Measurements from ENCODE around the gene FAM200C.
"Not testable (repeated sequence)": the region's sequence is repeated elsewhere in the genome, so short reads cannot be mapped to it uniquely, and the experiment has no call there.

FAM200C gene

DNA sequence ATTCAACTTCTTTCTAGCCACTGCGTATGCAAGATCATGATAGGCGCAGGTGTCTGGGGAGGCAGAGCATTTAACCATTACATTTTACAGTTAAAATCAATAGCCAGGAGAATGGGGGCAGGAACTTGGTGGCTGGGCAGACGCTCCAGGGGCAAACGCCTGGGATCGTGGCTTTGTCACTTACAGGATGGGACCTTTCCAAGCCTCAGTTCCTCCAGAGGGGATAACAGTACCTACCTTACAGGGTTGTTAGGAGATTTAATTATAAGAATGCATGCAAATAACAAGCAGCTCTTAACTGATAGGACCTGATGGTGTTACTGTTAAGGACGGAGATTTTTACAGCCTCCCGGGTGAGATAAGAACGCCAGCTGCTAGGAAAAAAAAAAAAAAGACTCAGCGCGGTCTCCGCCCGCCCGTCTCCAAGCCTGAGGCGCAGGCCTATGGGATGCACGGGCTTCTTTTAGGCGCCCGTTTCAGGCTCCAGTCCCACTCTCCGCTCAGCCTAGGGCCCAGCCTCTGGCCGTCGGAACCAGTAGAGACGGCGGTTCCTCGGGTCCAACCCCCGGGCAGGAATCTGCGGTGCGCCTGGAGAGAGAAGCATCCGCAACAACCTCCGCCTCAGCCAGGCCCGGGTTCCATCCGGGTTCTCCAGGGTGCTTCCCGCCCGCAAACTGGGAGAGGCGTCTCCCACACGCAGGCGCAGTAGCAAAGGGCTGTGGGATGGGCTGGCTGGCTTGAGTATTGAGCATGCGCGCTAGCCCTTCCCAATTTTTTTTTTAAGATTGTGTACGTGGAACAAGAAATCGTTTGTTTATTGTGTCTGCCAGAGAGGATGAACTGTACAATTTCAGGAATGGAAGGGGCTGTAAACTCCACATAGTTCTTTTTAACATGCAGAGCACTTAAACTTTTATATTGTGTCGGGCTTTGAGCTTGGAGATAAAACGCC is at the start of gene FAM200C:
Gene FAM200C, minus strand, starts transcription at position 653 of the 952 bp plus-strand sequence. CDS start 4,564 bp downstream, outside the sequence.
- Mint-ChIP-seq H3K4me1 (peaks cover 16% of the 10 kb centered on the region), H3K27ac (peak within 1 kb of the TSS; percentile 96), H3K4me3 (peak within 1 kb of the TSS; percentile 88), H3K36me3 (peaks cover 47% of the 10 kb centered on the region), H3K9me3 (no peaks in the 10 kb centered on the region)
- peak; percentile 87 for ATAC-seq
- DNase-seq (ENCODE audit: low spot score in 2 of 2): peak; percentile 61 to 86

DNA sequence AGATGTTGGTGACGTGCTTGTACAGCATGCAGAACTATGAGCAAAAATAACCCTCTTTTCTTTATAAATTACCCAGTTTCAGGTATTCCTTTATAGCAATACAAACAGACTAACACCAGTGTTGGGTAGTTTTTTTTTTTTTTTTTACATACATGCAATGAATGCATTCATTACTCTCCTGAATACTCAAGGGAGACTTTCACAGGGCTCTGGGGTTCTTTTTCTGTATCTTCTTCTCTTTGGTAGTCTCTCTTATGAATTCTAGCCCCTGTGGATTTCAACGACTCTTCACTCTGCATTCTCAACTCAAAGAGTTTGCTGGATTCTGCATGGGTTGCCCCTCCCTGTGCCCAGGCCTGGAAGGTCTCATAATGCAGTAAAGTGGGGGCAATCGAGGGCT is 49.6 kb upstream of the FAM200C start:
- Mint-ChIP-seq H3K27ac (no peak overlapping the region), H3K36me3 (no peaks in the 10 kb centered on the region), H3K4me3 (no peak overlapping the region), H3K4me1 (peaks cover 6% of the 10 kb centered on the region), H3K9me3 (no peaks in the 10 kb centered on the region)
- DNase-seq (ENCODE audit: low spot score in 2 of 2) (no peak), ATAC-seq (no peak)

DNA sequence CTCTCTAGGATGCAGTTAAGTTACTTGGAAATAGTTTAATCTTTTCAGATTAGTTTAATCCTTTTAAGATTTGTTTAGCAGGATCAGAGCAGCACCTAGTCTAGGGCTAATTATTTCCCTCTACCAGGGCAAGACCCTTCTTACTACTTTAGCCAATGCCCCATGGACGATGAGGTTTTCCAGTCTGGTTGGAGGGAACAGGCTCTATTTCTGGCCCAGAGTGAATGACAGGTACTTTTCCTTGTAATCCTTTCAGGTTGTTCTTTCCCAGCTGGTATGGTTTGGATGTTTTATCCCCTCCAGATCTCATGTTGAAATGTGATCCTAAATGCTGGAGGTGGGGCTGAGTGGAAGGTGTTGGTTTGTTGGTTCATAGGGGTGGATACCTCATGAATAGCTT is 49.0 kb upstream of the FAM200C start:
- H3K9me3 Mint-ChIP-seq: no peaks in the 10 kb centered on the region
- DNase-seq (ENCODE audit: low spot score in 2 of 2): no peak
- H3K4me1 Mint-ChIP-seq: peaks cover 6% of the 10 kb centered on the region
- H3K36me3 Mint-ChIP-seq: no peaks in the 10 kb centered on the region
- no peak overlapping the region for H3K4me3 Mint-ChIP-seq
- no peak overlapping the region for H3K27ac Mint-ChIP-seq
- ATAC-seq: no peak

DNA sequence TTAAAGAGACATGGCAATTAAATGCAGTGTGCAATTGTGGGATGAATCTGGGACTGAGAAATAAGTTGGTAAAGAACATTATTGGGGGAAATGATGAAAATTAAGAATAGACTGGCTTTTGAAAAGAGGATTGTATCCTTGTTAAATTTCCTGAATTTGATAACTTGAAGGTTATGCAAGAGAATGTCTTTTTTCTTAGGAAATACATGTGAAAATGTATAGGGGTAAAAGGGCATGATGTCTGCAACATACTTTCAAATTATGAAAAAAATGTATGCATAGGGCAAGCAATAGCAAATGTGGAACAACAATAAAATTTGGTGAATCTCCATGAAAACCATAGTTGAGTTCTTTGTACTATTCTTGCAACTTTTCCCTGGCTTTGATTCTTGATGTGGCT is 45.9 kb upstream of the FAM200C start:
- ATAC-seq: no peak

DNA sequence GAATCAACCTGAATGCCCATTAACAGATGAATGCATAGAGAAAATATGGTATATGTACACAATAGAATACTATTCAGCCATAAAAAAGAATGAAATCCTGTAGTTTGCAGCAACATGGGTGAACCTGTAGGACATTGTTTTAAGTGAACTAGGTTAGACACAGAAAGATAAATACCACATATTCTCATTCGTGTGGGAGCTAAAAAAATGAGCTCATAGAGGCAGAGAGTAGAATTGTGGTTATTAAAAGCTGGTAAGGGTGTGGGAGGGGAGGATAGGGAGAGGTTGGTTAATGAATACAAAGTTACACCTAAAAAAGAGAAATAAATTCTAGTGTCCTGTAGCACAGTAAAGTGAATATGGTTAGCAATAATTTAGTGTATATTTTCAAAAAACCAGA is 45.3 kb upstream of the FAM200C start:
- Mint-ChIP-seq H3K36me3 (no peaks in the 10 kb centered on the region), H3K4me3 (no peak overlapping the region), H3K4me1 (peaks cover 23% of the 10 kb centered on the region), H3K27ac (no peak overlapping the region), H3K9me3 (no peaks in the 10 kb centered on the region)
- ATAC-seq: no peak
- DNase-seq (ENCODE audit: low spot score in 2 of 2): no peak

More for the DNA sequence above, 45.9 kb upstream of the FAM200C start:
- peaks cover 17% of the 10 kb centered on the region for H3K4me1 Mint-ChIP-seq
- H3K9me3 Mint-ChIP-seq: no peaks in the 10 kb centered on the region
- H3K27ac Mint-ChIP-seq: no peak overlapping the region
- no peak overlapping the region for H3K4me3 Mint-ChIP-seq
- H3K36me3 Mint-ChIP-seq: no peaks in the 10 kb centered on the region
- no peak for DNase-seq (ENCODE audit: low spot score in 2 of 2)

DNA sequence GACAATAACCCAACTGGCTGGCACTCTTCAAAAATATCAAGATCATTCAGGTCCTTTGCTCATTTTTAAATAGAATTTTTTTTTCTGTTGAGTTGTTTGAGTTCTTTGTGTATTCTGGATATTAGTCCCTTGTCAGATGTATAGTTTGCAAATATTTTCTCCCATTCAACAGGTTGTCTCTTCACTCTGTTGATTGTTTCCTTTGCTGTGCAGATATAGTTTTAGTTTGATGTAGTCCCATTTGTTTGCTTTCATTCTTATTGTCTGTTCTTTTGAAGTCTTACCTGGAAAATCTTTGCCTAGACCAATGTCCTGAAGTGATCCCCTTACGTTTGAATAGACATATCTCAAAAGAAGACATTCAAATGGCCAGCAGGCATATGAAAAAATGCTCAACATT is 44.6 kb upstream of the FAM200C start:
- ATAC-seq: no peak
- no peaks in the 10 kb centered on the region for H3K9me3 Mint-ChIP-seq
- no peak overlapping the region for H3K4me3 Mint-ChIP-seq
- H3K4me1 Mint-ChIP-seq: peaks cover 25% of the 10 kb centered on the region
- no peak overlapping the region for H3K27ac Mint-ChIP-seq
- H3K36me3 Mint-ChIP-seq: peaks cover under 1% of the 10 kb centered on the region
- no peak for DNase-seq (ENCODE audit: low spot score in 2 of 2)

DNA sequence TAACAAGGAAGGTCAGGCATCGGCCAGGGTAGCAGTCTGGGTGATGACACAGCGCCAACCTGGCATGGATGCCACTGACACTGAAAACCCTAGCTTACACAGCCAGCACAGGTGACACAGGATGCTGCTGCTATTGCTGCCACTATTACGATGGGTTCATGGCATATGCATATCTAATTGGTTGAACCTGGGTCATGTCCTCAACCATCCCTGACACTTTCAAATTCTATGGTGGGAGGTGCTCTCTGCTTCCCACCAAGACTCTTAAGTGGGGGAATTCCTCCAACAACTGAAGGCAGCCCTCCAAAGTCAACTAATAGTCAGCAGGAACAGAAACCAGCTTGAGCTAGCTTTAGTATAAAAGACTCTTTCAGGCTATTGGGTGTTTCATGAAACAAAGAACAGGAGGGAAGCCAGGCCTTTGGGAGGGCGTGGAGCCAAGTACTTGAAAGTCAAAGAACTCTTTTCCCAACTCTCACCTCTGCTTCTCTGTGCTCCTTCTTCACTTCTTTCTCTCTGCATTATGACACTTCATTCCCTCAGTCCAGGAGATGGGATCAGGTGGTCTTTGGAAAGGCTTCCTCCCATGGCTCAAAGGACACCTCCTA is 43.1 kb upstream of the FAM200C start:
- Mint-ChIP-seq H3K4me1 (peaks cover 37% of the 10 kb centered on the region), H3K4me3 (no peak overlapping the region), H3K36me3 (peaks cover 6% of the 10 kb centered on the region), H3K27ac (no peak overlapping the region), H3K9me3 (no peaks in the 10 kb centered on the region)
- DNase-seq (ENCODE audit: low spot score in 2 of 2): no peak
- ATAC-seq: no peak

DNA sequence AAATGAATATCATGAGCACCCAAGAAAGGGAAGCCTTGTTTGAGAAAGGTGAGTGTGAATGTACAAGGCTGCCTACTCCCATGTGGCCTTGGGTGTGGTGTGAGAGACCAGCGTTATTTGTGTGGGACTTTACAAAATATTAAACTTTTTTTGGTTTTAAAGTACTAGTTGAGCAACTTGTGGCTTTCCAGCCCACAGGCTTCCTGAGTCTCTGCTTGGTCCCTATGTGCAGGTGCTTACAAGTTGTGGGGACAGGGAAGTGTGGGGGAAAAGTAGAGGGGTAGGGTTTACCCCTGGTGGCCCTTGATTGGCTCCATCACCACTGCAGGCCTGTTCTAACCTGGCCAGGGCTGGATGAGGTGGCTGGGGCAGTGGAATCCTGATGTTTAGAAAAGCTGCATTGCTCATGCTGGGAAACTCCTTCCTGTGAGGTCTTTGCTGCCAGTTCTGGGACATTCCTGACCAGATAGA is 41.5 kb upstream of the FAM200C start:
- Mint-ChIP-seq H3K36me3 (peaks cover 6% of the 10 kb centered on the region), H3K4me3 (no peak overlapping the region), H3K4me1 (peaks cover 37% of the 10 kb centered on the region), H3K27ac (no peak overlapping the region), H3K9me3 (no peaks in the 10 kb centered on the region)
- ATAC-seq (no peak), DNase-seq (ENCODE audit: low spot score in 2 of 2) (no peak)

DNA sequence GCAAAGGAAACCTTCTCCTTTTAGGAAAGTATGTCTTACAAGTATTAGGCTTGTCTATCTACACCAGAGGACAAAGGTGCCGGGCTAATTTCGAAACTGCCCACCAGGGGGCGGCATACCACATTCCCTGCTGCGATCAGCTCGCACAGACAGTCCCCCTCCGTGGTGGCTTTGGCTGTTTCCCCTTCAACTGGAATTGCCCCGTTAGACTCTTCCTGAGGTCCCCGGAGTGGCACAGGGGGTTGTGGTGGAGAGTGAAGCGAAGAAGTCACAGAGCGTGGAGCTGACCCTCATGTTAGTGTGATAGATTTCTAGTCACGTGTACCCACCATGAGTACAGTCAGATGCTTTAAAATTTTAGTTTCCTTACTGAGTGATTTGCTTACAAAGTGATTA is 39.3 kb upstream of the FAM200C start:
- peak overlapping the region; percentile 94 for H3K27ac Mint-ChIP-seq
- H3K4me3 Mint-ChIP-seq: peak overlapping the region; percentile 80
- peak; percentile 90 to 97 for DNase-seq (ENCODE audit: low spot score in 2 of 2)
- peaks cover 6% of the 10 kb centered on the region for H3K36me3 Mint-ChIP-seq
- H3K9me3 Mint-ChIP-seq: no peaks in the 10 kb centered on the region
- ATAC-seq: peak; percentile 86
- H3K4me1 Mint-ChIP-seq: peaks cover 40% of the 10 kb centered on the region

DNA sequence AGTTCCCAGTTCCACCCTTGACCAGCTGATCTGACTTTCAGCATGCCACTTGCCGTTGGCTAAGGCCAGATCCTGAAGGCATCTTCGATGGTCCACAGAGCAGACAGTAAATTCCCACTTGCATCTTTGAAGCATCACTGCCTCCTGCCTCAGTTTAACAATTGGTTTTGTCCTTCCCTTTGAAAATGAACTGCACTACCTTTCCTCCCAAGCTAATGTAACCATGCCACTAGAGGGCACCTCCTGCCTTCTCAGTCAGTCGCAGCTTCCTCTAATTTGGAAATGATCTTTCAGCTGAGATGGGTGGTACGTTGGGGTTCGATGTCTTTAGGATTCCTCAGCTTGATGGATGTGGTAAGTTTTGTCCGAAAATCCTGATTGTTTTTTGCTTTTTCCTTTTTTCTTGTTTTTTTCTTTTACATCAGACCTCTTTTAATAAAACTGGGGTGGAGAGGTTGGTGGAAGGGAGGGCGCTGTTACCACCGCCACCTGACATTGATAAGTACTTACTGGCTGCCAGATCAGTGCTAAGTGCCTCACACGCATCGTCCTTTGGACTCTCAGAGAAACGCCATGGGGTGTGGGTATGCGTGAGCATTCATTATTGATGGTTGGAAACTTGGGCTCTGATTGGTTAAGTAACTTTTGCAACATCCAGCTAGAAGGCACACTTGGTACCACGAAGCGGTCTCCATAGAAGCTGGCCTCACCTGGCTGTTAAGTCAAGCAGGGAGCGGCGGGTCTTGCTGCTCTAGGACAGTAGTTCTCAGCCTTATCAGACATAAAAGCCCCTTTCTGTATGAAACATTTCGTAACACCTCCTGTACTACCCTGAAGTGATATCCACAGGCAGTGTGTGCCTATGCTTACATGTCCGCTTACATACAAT is 38.7 kb upstream of the FAM200C start:
- DNase-seq (ENCODE audit: low spot score in 2 of 2) (peak; percentile 25 to 74), ATAC-seq (peak; percentile 78)
- H3K36me3 Mint-ChIP-seq: peaks cover 6% of the 10 kb centered on the region
- peak overlapping the region; percentile 80 for H3K4me3 Mint-ChIP-seq
- peak overlapping the region; percentile 94 for H3K27ac Mint-ChIP-seq
- peaks cover 43% of the 10 kb centered on the region for H3K4me1 Mint-ChIP-seq
- H3K9me3 Mint-ChIP-seq: no peaks in the 10 kb centered on the region

DNA sequence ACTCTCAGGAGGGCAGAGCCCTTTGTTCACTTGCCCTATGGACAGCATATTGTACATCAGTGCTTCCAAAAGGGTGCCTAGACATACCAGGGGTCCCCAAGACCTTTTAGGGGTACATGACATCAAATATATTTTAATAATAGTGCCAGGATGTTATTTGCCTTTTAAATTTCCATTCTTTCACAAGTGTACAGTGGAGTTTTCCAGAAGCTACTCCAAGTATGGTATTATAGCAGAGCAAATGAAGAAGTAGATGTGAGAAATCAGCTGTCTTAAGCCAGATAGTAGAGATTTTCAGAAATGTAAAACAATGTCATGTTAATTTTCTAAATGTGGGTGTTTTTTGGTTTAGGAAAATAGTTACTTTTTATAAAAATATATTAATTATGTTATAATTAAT is 37.4 kb upstream of the FAM200C start:
- DNase-seq (ENCODE audit: low spot score in 2 of 2) (no peak), ATAC-seq (no peak)
- H3K27ac Mint-ChIP-seq: peak overlapping the region; percentile 29
- H3K4me1 Mint-ChIP-seq: peaks cover 43% of the 10 kb centered on the region
- no peak overlapping the region for H3K4me3 Mint-ChIP-seq
- no peaks in the 10 kb centered on the region for H3K9me3 Mint-ChIP-seq
- H3K36me3 Mint-ChIP-seq: peaks cover 6% of the 10 kb centered on the region

DNA sequence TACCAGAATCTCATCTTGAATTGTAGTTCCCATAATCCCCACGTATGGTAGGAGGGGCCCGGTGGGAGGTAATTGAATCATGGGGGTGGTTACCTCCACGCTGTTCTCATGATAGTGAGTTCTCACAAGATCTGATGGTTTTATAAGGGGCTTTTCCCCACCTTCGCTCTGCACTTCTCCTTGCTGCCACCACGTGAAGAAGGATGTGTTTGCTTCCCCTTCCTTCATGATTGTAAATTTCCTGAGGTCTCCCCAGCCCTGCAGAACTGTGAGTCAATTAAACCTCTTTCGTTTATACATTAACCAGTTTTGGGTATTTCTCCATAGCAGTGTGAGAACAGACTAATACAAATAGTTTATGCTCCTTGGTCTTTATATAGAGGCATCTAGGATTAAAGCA is 36.8 kb upstream of the FAM200C start:
- H3K9me3 Mint-ChIP-seq; DNase-seq (ENCODE audit: low spot score in 2 of 2); ATAC-seq; H3K36me3 Mint-ChIP-seq; H3K4me3 Mint-ChIP-seq: not testable (repeated sequence)
- H3K27ac Mint-ChIP-seq: peak overlapping the region; percentile 29
- peaks cover 41% of the 10 kb centered on the region for H3K4me1 Mint-ChIP-seq

DNA sequence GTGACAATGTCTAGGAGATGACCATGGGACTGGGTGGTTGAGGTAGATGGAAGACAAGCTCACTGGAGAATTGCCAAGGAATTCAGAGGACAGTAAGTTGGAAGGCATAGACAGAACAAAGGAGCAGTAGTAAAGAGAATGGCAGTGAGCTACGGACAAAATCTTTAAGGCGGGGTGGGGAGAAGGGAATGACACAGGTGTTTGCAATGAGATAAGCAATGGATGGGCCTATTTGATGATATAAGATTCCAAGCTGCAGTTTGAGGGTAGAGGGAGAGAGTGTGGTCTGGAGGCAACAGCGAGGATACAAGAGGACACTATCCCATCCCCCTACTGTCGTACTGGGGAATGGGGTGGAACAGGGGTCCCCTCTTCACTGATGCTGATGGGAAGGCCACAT is 36.2 kb upstream of the FAM200C start:
- no peak overlapping the region for H3K27ac Mint-ChIP-seq
- H3K4me1 Mint-ChIP-seq: peaks cover 34% of the 10 kb centered on the region
- no peaks in the 10 kb centered on the region for H3K9me3 Mint-ChIP-seq
- ATAC-seq (no peak), DNase-seq (ENCODE audit: low spot score in 2 of 2) (no peak)
- H3K36me3 Mint-ChIP-seq: peaks cover 6% of the 10 kb centered on the region
- H3K4me3 Mint-ChIP-seq: no peak overlapping the region

DNA sequence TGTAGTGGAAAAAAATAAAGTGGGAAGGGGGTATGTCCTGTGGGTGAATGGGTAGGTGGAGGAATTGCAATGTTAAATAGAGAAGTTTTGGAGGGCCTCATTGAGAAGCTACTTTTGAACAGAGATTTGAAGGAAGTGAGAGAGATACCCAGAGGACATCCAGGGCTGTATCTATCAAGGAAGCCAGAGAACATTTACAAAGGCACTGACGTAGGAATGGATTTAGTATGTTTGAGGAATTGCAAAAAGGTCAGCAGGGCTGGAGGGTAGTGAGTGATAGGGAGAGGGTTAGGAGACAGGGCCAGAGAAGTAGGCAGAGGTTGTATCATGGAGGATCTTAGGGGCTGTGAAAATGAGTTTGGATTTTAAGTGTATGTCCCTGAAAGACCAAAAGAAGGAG is 35.7 kb upstream of the FAM200C start:
- H3K27ac Mint-ChIP-seq: no peak overlapping the region
- DNase-seq (ENCODE audit: low spot score in 2 of 2) (no peak), ATAC-seq (no peak)
- H3K9me3 Mint-ChIP-seq: no peaks in the 10 kb centered on the region
- peaks cover 30% of the 10 kb centered on the region for H3K4me1 Mint-ChIP-seq
- H3K36me3 Mint-ChIP-seq: peaks cover 6% of the 10 kb centered on the region
- no peak overlapping the region for H3K4me3 Mint-ChIP-seq

DNA sequence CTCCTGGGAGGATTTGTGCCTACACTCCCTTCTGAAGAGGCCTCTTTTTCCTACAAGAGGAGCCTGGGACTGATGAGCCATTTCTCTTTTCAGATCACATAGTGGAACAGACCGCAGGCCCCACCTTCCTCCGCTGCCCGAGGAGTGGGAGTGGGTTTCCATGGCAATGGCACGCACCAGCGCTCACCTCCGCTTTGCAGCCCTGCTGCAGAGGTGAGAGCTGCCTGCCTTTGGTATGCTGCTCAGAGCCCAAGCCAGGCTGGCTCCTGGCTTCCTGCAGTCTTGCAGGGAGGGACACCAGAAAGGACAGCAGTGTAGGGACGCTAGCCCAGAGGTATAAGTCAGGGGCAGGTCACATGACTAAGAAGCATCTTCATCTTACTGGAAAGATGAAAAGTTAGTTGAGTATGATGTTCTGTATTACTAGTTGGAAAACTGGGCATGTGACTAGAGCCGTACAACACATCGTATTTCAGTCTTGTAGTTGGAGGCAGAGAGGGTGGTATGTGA is 34.2 kb upstream of the FAM200C start:
- ATAC-seq: peak; percentile 41
- Mint-ChIP-seq H3K4me1 (peaks cover 20% of the 10 kb centered on the region), H3K36me3 (peaks cover 2% of the 10 kb centered on the region), H3K27ac (no peak overlapping the region), H3K9me3 (no peaks in the 10 kb centered on the region), H3K4me3 (no peak overlapping the region)
- no peak for DNase-seq (ENCODE audit: low spot score in 2 of 2)

Measured in stimulated activated effector memory CD8-positive, alpha-beta T cell treated with anti-CD3 and anti-CD28 coated beads, Interleukin-12 subunit alpha, Interleukin-12 subunit beta, amount 100 ng/mL, for 72 hours (primary cell).